T-cell (primary cell): Measurements from ENCODE around the gene ARHGEF11. TPM values are rescaled to one million over a fixed set of nuclear protein-coding genes. Genes with fewer than 3 reads are reported as not detected.

Source experiments
- ATAC-seq, 4 experiments: fragments of 200-7000 bp in 3 of 4; fragments of 150-1000 bp in 1 of 4; cut with Tn5 transposase; replicated peaks in 1 of 4; 1 replicate in 3 of 4; 2 replicates in 1 of 4; pipeline ENCODE4 v1.10.0; 2021; ENCODE audit warnings: moderate library complexity in 3 of 4, mild to moderate bottlenecking in 2 of 4, moderate number of reproducible peaks in 1 of 4
- CTCF ChIA-PET, 2 donors: fragments of 300-600 bp; sonication (Branson Sonifier 250); formaldehyde crosslinking; loops; one replicate each; lab custom pipeline; 2022; ENCODE audit warnings: antibody characterized with exemption in 2 of 2; lab: Charles Lee
- POLR2A ChIA-PET, 2 donors: fragments of 300-600 bp; sonication (Branson Sonifier 250); formaldehyde crosslinking; loops; one replicate each; lab custom pipeline; 2022; ENCODE audit warnings: antibody characterized with exemption in 2 of 2; lab: Charles Lee
- DNase-seq, 35 experiments: peaks; one replicate each; pipeline versions ENCODE4 v3.0.0 to v3.0.0-alpha.2; 2013 to 2023
- H3K27ac ChIP-seq: one replicate; pipeline ENCODE4 v1.5.1; 2013; ENCODE audit warnings: low read length
- H3K27me3 ChIP-seq, 2 experiments: replicated peaks in 1 of 2; 1 replicate in 1 of 2; 2 replicates in 1 of 2; pipeline versions ENCODE4 v1.6.1 to v1.7.0; 2013; ENCODE audit warnings: low read length in 1 of 2, mixed read lengths in 1 of 2; ENCODE audit not compliant: control insufficient read depth in 2 of 2, insufficient read depth in 2 of 2; ENCODE audit errors: extremely low read depth in 1 of 2
- H3K36me3 ChIP-seq, 2 donors: 1 replicate in 1 of 2; 2 replicates in 1 of 2; pipeline versions ENCODE4 v1.6.1 to v1.7.0; 2013; ENCODE audit warnings: low read length in 1 of 2; ENCODE audit not compliant: control insufficient read depth in 2 of 2, insufficient read depth in 1 of 2; ENCODE audit errors: extremely low read depth in 1 of 2
- H3K4me1 ChIP-seq, 2 experiments: 1 replicate in 1 of 2; 2 replicates in 1 of 2; pipeline versions ENCODE4 v1.6.1 to v1.7.0; 2013; ENCODE audit warnings: low read length in 2 of 2, mixed read lengths in 1 of 2; ENCODE audit not compliant: insufficient read depth in 2 of 2, control insufficient read depth in 1 of 2; ENCODE audit errors: extremely low read depth in 1 of 2
- H3K4me3 ChIP-seq, 2 donors: 1 replicate in 1 of 2; 2 replicates in 1 of 2; pipeline versions ENCODE4 v1.5.1 to v1.7.0; 2013; ENCODE audit warnings: mild to moderate bottlenecking in 2 of 2, low read length in 1 of 2, moderate library complexity in 1 of 2; ENCODE audit not compliant: control insufficient read depth in 1 of 2; ENCODE audit errors: extremely low read depth in 1 of 2
- H3K9me3 ChIP-seq: 2 replicates; pipeline ENCODE4 v1.7.0; 2013
- H3K27ac Mint-ChIP-seq, 2 donors: one replicate each; pipeline ENCODE4 v1.8.0; 2020 to 2021; ENCODE audit warnings: mild to moderate bottlenecking in 2 of 2, mixed read lengths in 2 of 2
- H3K27me3 Mint-ChIP-seq, 2 donors: one replicate each; pipeline ENCODE4 v1.8.0; 2021 to 2022; ENCODE audit warnings: mixed read lengths in 2 of 2
- H3K36me3 Mint-ChIP-seq: one replicate; pipeline ENCODE4 v1.8.0; 2021; ENCODE audit warnings: mixed read lengths
- H3K4me1 Mint-ChIP-seq, 3 donors: one replicate each; pipeline ENCODE4 v1.8.0; 2020 to 2022; ENCODE audit warnings: mixed read lengths in 3 of 3, mild to moderate bottlenecking in 1 of 3
- H3K4me3 Mint-ChIP-seq, 3 donors: one replicate each; pipeline ENCODE4 v1.8.0; 2020 to 2022; ENCODE audit warnings: mild to moderate bottlenecking in 3 of 3, mixed read lengths in 3 of 3, moderate library complexity in 3 of 3
- H3K9me3 Mint-ChIP-seq, 3 donors: one replicate each; pipeline ENCODE4 v1.8.0; 2020 to 2022; ENCODE audit warnings: mixed read lengths in 3 of 3
- WGBS: methylation state at CpG from one replicate; pipeline ENCODE4 v1.1.5; 2013; ENCODE audit warnings: missing lambda C conversion rate; ENCODE audit not compliant: insufficient coverage; 5-methylcytosine and 5-hydroxymethylcytosine counted together
- total RNA-seq, 35 experiments: library from RNA in 6 of 35; stranded (reverse) in 6 of 35; fragments of 120-200 nt in 1 of 35; gene quantifications; one replicate each; pipeline versions ENCODE4 v1.2.1 to v1.2.4 and lab custom pipeline; 2013 to 2026

ARHGEF11 gene
- total RNA-seq, 5 donors from 2014 or later (not counting 1 experiment from before 2014, with no cell fraction given): 20.7 to 34.6 (median 34.1) TPM

GRCh38 chr1:157090196-157090647 lies 44.7 kb upstream of the ARHGEF11 start:
- H3K4me3 Mint-ChIP-seq: no peak overlapping the region
- no peak overlapping the region for H3K4me3 ChIP-seq
- no peak overlapping the region for H3K27ac ChIP-seq
- H3K4me1 ChIP-seq: peaks cover 0 to 6% of the 10 kb centered on the region in 2 experiments
- peak; percentile 63 to 89 (median 82) for ATAC-seq
- H3K4me1 Mint-ChIP-seq: peaks cover 0 to 5% (median 4%) of the 10 kb centered on the region in 3 donors
- WGBS: 25% methylated on average over 10 of the region's 10 CpGs
- ChIA-PET POLR2A (no interaction called here), CTCF (interaction anchor here (0.6 to 5.9 kb wide), 13 partner anchors 16 to 234 kb away, joined by 3 to 186 read pairs (median 4); partner anchors contain the start of gene ETV3 (in 1 of the 2))
- H3K36me3 ChIP-seq: no peaks in the 10 kb centered on the region
- DNase-seq: peak; percentile 51 to 91 (median 81)
- H3K27me3 Mint-ChIP-seq: peaks cover 0 to 2% of the 10 kb centered on the region in 2 donors
- H3K27me3 ChIP-seq: peaks cover 0 to 21% of the 10 kb centered on the region in 2 experiments
- no peaks in the 10 kb centered on the region for H3K9me3 Mint-ChIP-seq
- no peaks in the 10 kb centered on the region for H3K9me3 ChIP-seq
- no peaks in the 10 kb centered on the region for H3K36me3 Mint-ChIP-seq
- no peak overlapping the region for H3K27ac Mint-ChIP-seq

- H3K36me3 Mint-ChIP-seq: no peaks in the 10 kb centered on the region
- POLR2A ChIA-PET: interaction anchor here in 1 of 2 donors (0.6 kb wide), 1 partner anchor 91 kb away, joined by 7 read pairs; no protein-coding TSS in a partner anchor
Observed at GRCh38 chr1:157089789-157090188, 44.2 kb upstream of the ARHGEF11 start.

DNA sequence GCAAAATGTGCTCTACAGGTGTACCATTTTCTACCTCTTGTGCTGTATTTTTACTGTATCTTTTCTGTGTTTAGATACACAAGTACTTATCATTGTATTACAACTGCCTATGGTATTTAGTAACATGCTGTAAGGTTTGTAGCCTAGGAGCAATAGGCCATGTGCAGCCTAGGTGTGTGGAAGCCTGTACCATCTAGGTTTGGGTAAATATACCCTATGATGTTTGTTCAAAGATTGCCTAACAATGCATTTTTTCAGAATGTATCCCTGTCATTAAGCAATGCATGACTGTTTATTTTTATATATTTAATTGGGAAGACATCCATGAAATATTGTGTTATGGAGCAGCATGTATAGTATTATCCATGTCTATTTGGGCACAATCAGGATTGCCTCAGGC lies 43.1 kb upstream of the ARHGEF11 start:
- Histone ChIP-seq H3K9me3 (no peaks in the 10 kb centered on the region), H3K27me3 (peaks cover 0 to 21% of the 10 kb centered on the region in 2 experiments), H3K36me3 (no peaks in the 10 kb centered on the region), H3K4me3 (no peak overlapping the region), H3K4me1 (peaks cover 0 to 6% of the 10 kb centered on the region in 2 experiments), H3K27ac (no peak overlapping the region)
- Mint-ChIP-seq H3K9me3 (no peaks in the 10 kb centered on the region), H3K4me3 (no peak overlapping the region), H3K27ac (no peak overlapping the region), H3K27me3 (peaks cover 0 to 4% of the 10 kb centered on the region in 2 donors), H3K36me3 (no peaks in the 10 kb centered on the region), H3K4me1 (peaks cover 0 to 5% (median 4%) of the 10 kb centered on the region in 3 donors)
- no peak for DNase-seq
- CTCF ChIA-PET: interaction anchor here (1.5 to 5.9 kb wide), 4 partner anchors 15 to 66 kb away, joined by 3 to 186 read pairs (median 64); no protein-coding TSS in a partner anchor
- no peak for ATAC-seq
- POLR2A ChIA-PET: no interaction called here

More at GRCh38 chr1:157089789-157090188, 44.2 kb upstream of the ARHGEF11 start:
- Mint-ChIP-seq H3K4me1 (peaks cover 0 to 5% (median 4%) of the 10 kb centered on the region in 3 donors), H3K27me3 (peaks cover 0 to 2% of the 10 kb centered on the region in 2 donors), H3K27ac (no peak overlapping the region), H3K4me3 (no peak overlapping the region), H3K9me3 (no peaks in the 10 kb centered on the region)
- Histone ChIP-seq H3K27ac (no peak overlapping the region), H3K27me3 (peaks cover 0 to 21% of the 10 kb centered on the region in 2 experiments), H3K9me3 (no peaks in the 10 kb centered on the region), H3K36me3 (no peaks in the 10 kb centered on the region), H3K4me1 (peaks cover 0 to 6% of the 10 kb centered on the region in 2 experiments), H3K4me3 (no peak overlapping the region)
- 86% methylated on average over 7 of the region's 9 CpGs for WGBS
- ATAC-seq: peak in 2 of 4 experiments; percentile 23 to 28
- CTCF ChIA-PET: interaction anchor here (0.6 to 5.9 kb wide), 13 partner anchors 15 to 233 kb away, joined by 3 to 186 read pairs (median 4); partner anchors contain the start of gene ETV3 (in 1 of the 2)
- peak in 1 of 35 experiments; percentile 5 for DNase-seq

- H3K4me1 Mint-ChIP-seq: peaks cover 0 to 5% (median 4%) of the 10 kb centered on the region in 3 donors
- peaks cover 0 to 9% of the 10 kb centered on the region in 2 donors for H3K27me3 Mint-ChIP-seq
- ChIA-PET CTCF (interaction anchor here (0.7 to 5.9 kb wide), 4 partner anchors 54 to 74 kb away, joined by 4 to 186 read pairs (median 66); no protein-coding TSS in a partner anchor), POLR2A (no interaction called here)
- no peak overlapping the region for H3K27ac Mint-ChIP-seq
- H3K27ac ChIP-seq: no peak overlapping the region
- peaks cover 0 to 6% of the 10 kb centered on the region in 2 experiments for H3K4me1 ChIP-seq
- no peak for DNase-seq
- ATAC-seq: no peak
- peaks cover 0 to 21% of the 10 kb centered on the region in 2 experiments for H3K27me3 ChIP-seq
- no peaks in the 10 kb centered on the region for H3K36me3 Mint-ChIP-seq
- H3K9me3 Mint-ChIP-seq: no peaks in the 10 kb centered on the region
- no peak overlapping the region for H3K4me3 Mint-ChIP-seq
- H3K9me3 ChIP-seq: no peaks in the 10 kb centered on the region
- 84% methylated on average over 3 of the region's 5 CpGs for WGBS
- no peak overlapping the region for H3K4me3 ChIP-seq
- no peaks in the 10 kb centered on the region for H3K36me3 ChIP-seq
Observed at GRCh38 chr1:157087030-157087429, 41.5 kb upstream of the ARHGEF11 start.

GRCh38 chr1:157086299-157086698 lies 40.8 kb upstream of the ARHGEF11 start:
- ChIA-PET CTCF (interaction anchor here (5.2 to 5.9 kb wide), 2 partner anchors 68 to 69 kb away, joined by 126 to 186 read pairs; no protein-coding TSS in a partner anchor), POLR2A (no interaction called here)
- DNase-seq (no peak), ATAC-seq (no peak)
- Mint-ChIP-seq H3K27me3 (peaks cover 0 to 9% of the 10 kb centered on the region in 2 donors), H3K4me1 (peaks cover 0 to 5% (median 4%) of the 10 kb centered on the region in 3 donors), H3K36me3 (no peaks in the 10 kb centered on the region), H3K4me3 (no peak overlapping the region), H3K9me3 (no peaks in the 10 kb centered on the region), H3K27ac (no peak overlapping the region)
- Histone ChIP-seq H3K27me3 (peaks cover 0 to 21% of the 10 kb centered on the region in 2 experiments), H3K4me1 (peaks cover 0 to 6% of the 10 kb centered on the region in 2 experiments), H3K4me3 (no peak overlapping the region), H3K36me3 (no peaks in the 10 kb centered on the region), H3K27ac (no peak overlapping the region), H3K9me3 (no peaks in the 10 kb centered on the region)
- WGBS: no CpG with 5 or more reads among the region's 6 CpGs

DNA sequence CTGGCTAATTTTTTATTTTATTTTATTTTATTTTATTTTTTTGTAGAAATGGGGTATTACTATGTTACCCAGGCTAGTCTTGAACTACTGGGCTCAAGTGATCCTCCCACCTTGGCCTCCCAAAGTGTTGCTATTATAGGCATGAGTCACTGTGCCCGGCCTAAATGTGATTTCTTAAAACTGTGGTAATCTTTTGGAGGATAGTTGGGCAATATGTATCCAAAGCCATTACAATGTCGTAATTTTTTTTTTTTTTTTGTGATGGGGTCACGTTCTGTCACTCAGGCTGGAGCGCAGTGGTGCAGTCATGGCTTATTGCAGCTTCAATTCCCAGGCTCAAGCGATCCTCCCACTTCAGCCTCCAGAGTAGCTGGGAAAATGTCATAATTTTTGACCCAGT lies 39.9 kb upstream of the ARHGEF11 start:
- CTCF ChIA-PET: interaction anchor here in 1 of 2 donors (0.6 kb wide), 1 partner anchor 396 kb away, joined by 3 read pairs; no protein-coding TSS in a partner anchor
- no peak overlapping the region for H3K4me3 Mint-ChIP-seq
- POLR2A ChIA-PET: no interaction called here
- H3K4me1 Mint-ChIP-seq: peaks cover 0 to 5% (median 4%) of the 10 kb centered on the region in 3 donors
- H3K36me3 ChIP-seq: no peaks in the 10 kb centered on the region
- DNase-seq: no peak
- no CpG with 5 or more reads among the region's 5 CpGs for WGBS
- ATAC-seq: no peak
- H3K4me1 ChIP-seq: peaks cover 0 to 5% of the 10 kb centered on the region in 2 experiments
- peaks cover 0 to 12% of the 10 kb centered on the region in 2 experiments for H3K27me3 ChIP-seq
- H3K27ac ChIP-seq: no peak overlapping the region
- no peak overlapping the region for H3K27ac Mint-ChIP-seq
- H3K36me3 Mint-ChIP-seq: no peaks in the 10 kb centered on the region
- no peak overlapping the region for H3K4me3 ChIP-seq
- peaks cover 1 to 9% of the 10 kb centered on the region in 2 donors for H3K27me3 Mint-ChIP-seq
- no peaks in the 10 kb centered on the region for H3K9me3 Mint-ChIP-seq
- no peaks in the 10 kb centered on the region for H3K9me3 ChIP-seq
